Tibial artery (tissue), 4 donors: ENCODE data around the gene CDK6.

Source experiments
- DNase-seq, 2 donors: peaks; one replicate each; pipeline ENCODE4 v3.0.0-alpha.2; 2019
- H3K27ac ChIP-seq, 2 donors: fragments of 200-600 bp; sonication (generic) in 1 of 2; 1 replicate in 1 of 2; 2 replicates in 1 of 2; pipeline ENCODE4 v1.5.1; 2018 to 2019; ENCODE audit warnings: mild to moderate bottlenecking in 1 of 2
- H3K27me3 ChIP-seq, 2 donors: fragments of 200-600 bp; sonication (generic) in 1 of 2; one replicate each; pipeline versions ENCODE4 v1.5.1 to v1.6.0; 2016 to 2019
- H3K36me3 ChIP-seq, 3 donors: fragments of 200-600 bp; sonication (generic) in 2 of 3; one replicate each; pipeline ENCODE4 v1.5.1; 2016 to 2019; ENCODE audit warnings: mild to moderate bottlenecking in 2 of 3
- H3K4me1 ChIP-seq, 4 donors: fragments of 200-600 bp; sonication (generic) in 2 of 4; 1 replicate in 3 of 4; 2 replicates in 1 of 4; pipeline ENCODE4 v1.5.1; 2016 to 2019
- H3K4me3 ChIP-seq, 2 donors: fragments of 200-600 bp; sonication (generic) in 1 of 2; 1 replicate in 1 of 2; 2 replicates in 1 of 2; pipeline ENCODE4 v1.5.1; 2018 to 2019; ENCODE audit warnings: mild to moderate bottlenecking in 2 of 2
- H3K9me3 ChIP-seq, 3 donors: fragments of 200-600 bp; sonication (generic) in 1 of 3; one replicate each; pipeline ENCODE4 v1.5.1; 2016 to 2019
- intact Hi-C: fragments of 100-400 bp; cut with DNase I; formaldehyde crosslinking; loops from one replicate; pipeline ENCODE4 v1.15.0; 2023; ENCODE audit warnings: low total_unique reads
- TF ChIP-seq, protein P1 (sequence below), 2 experiments: fragments of 200-600 bp in 1 of 2; fragments of 450-650 bp in 1 of 2; IDR thresholded peaks; one replicate each; pipeline ENCODE4 v1.5.1; 2017 to 2019; ENCODE audit warnings: antibody characterized with exemption in 2 of 2, mild to moderate bottlenecking in 1 of 2, moderate library complexity in 1 of 2

Gene CDK6

GRCh38 chr7:92636018-92636560 is 200.3 kb downstream of the CDK6 start:
- DNase-seq = no peak
- peaks cover 0 to 63% (median 27%) of the 10 kb centered on the region in 4 donors for H3K4me1 ChIP-seq
- no peak overlapping the region for H3K27ac ChIP-seq
- intact Hi-C loops = no loop called here
- TF ChIP-seq, protein P1, sequence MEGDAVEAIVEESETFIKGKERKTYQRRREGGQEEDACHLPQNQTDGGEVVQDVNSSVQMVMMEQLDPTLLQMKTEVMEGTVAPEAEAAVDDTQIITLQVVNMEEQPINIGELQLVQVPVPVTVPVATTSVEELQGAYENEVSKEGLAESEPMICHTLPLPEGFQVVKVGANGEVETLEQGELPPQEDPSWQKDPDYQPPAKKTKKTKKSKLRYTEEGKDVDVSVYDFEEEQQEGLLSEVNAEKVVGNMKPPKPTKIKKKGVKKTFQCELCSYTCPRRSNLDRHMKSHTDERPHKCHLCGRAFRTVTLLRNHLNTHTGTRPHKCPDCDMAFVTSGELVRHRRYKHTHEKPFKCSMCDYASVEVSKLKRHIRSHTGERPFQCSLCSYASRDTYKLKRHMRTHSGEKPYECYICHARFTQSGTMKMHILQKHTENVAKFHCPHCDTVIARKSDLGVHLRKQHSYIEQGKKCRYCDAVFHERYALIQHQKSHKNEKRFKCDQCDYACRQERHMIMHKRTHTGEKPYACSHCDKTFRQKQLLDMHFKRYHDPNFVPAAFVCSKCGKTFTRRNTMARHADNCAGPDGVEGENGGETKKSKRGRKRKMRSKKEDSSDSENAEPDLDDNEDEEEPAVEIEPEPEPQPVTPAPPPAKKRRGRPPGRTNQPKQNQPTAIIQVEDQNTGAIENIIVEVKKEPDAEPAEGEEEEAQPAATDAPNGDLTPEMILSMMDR (IDR thresholded peaks at IDR 0.05) = no peak
- H3K9me3 ChIP-seq = no peaks in the 10 kb centered on the region
- H3K36me3 ChIP-seq = no peaks in the 10 kb centered on the region
- no peaks in the 10 kb centered on the region for H3K27me3 ChIP-seq
- no peak overlapping the region for H3K4me3 ChIP-seq

- no peaks in the 10 kb centered on the region for H3K9me3 ChIP-seq
- no peak overlapping the region for H3K4me3 ChIP-seq
- H3K27me3 ChIP-seq = no peaks in the 10 kb centered on the region
- no peak for DNase-seq
- TF ChIP-seq, protein P1 (IDR thresholded peaks at IDR 0.05) = no peak
- H3K27ac ChIP-seq = no peak overlapping the region
- H3K36me3 ChIP-seq = no peaks in the 10 kb centered on the region
- intact Hi-C loops = no loop called here
- peaks cover 0 to 63% (median 27%) of the 10 kb centered on the region in 4 donors for H3K4me1 ChIP-seq
Measured at GRCh38 chr7:92635538-92635937, 200.8 kb downstream of the CDK6 start.

- H3K9me3 ChIP-seq = no peaks in the 10 kb centered on the region
- H3K4me3 ChIP-seq = no peak overlapping the region
- H3K36me3 ChIP-seq = no peaks in the 10 kb centered on the region
- no peaks in the 10 kb centered on the region for H3K27me3 ChIP-seq
- H3K27ac ChIP-seq = peak overlapping the region; percentile 13 to 28
- DNase-seq = no peak
- TF ChIP-seq, protein P1 (IDR thresholded peaks at IDR 0.05) = no peak
- intact Hi-C loops = loop anchor here (5.0 kb wide), 1 partner anchor 197 kb away; no protein-coding TSS in a partner anchor
- peaks cover 0 to 63% (median 27%) of the 10 kb centered on the region in 4 donors for H3K4me1 ChIP-seq
Measured at GRCh38 chr7:92634924-92635519, 201.4 kb downstream of the CDK6 start.

- H3K9me3 ChIP-seq = no peaks in the 10 kb centered on the region
- TF ChIP-seq, protein P1 (IDR thresholded peaks at IDR 0.05) = no peak
- H3K4me3 ChIP-seq = no peak overlapping the region
- no peaks in the 10 kb centered on the region for H3K27me3 ChIP-seq
- peak overlapping the region in 1 of 2 donors; percentile 38 for H3K27ac ChIP-seq
- H3K36me3 ChIP-seq = no peaks in the 10 kb centered on the region
- H3K4me1 ChIP-seq = peaks cover 0 to 54% (median 27%) of the 10 kb centered on the region in 4 donors
- intact Hi-C loops = loop anchor here (5.0 kb wide), 1 partner anchor 198 kb away; no protein-coding TSS in a partner anchor
- no peak for DNase-seq
Measured at GRCh38 chr7:92634205-92634604, 202.2 kb downstream of the CDK6 start.

GRCh38 chr7:92633211-92633906 is 203.0 kb downstream of the CDK6 start:
- Histone ChIP-seq H3K27ac (peak overlapping the region in 1 of 2 donors; percentile 38), H3K27me3 (no peaks in the 10 kb centered on the region), H3K36me3 (no peaks in the 10 kb centered on the region), H3K4me3 (no peak overlapping the region), H3K9me3 (no peaks in the 10 kb centered on the region), H3K4me1 (peaks cover 0 to 53% (median 27%) of the 10 kb centered on the region in 4 donors)
- intact Hi-C loops = loop anchor here (5.0 kb wide), 1 partner anchor 199 kb away; no protein-coding TSS in a partner anchor
- DNase-seq = peak in 1 of 2 donors; percentile 28
- TF ChIP-seq, protein P1 (IDR thresholded peaks at IDR 0.05) = no peak
